ENCODE measurements around the gene LOX. TPM values are rescaled to one million over a fixed set of nuclear protein-coding genes. Genes with fewer than 3 reads are reported as not detected.

The LOX gene
- total RNA-seq, 1 donor from 2014 or later, result not detected

- Mint-ChIP-seq H3K27me3 (no peaks in the 10 kb centered on the region), H3K4me3 (no peak overlapping the region), H3K4me1 (no peaks in the 10 kb centered on the region), H3K36me3 (ENCODE audit: low read depth) (peaks cover 21% of the 10 kb centered on the region), H3K9me3 (no peaks in the 10 kb centered on the region), H3K27ac (no peak overlapping the region)
- ATAC-seq (ENCODE audit: low read depth) (no peak), DNase-seq (no peak)
- intact Hi-C loops (cut with micrococcal nuclease), result no loop called here
- no peak for TF ChIP-seq CTCF (IDR thresholded peaks at IDR 0.05)
- ChIA-PET POLR2A (no interaction called here), CTCF (no interaction called here)
Observed at GRCh38 chr5:122035913-122036312, 42.1 kb downstream of the LOX start.

- Mint-ChIP-seq H3K4me3 (no peak overlapping the region), H3K27me3 (no peaks in the 10 kb centered on the region), H3K9me3 (no peaks in the 10 kb centered on the region), H3K36me3 (ENCODE audit: low read depth) (peaks cover 47% of the 10 kb centered on the region), H3K27ac (no peak overlapping the region), H3K4me1 (no peaks in the 10 kb centered on the region)
- ATAC-seq (ENCODE audit: low read depth) (no peak), DNase-seq (no peak)
- ChIA-PET CTCF (no interaction called here), POLR2A (no interaction called here)
- TF ChIP-seq CTCF (IDR thresholded peaks at IDR 0.05), result no peak
- intact Hi-C loops (cut with micrococcal nuclease), result no loop called here
Observed at GRCh38 chr5:122031836-122032235, 46.2 kb downstream of the LOX start.

- H3K4me3 Mint-ChIP-seq, result no peak overlapping the region
- H3K9me3 Mint-ChIP-seq, result no peaks in the 10 kb centered on the region
- ATAC-seq (ENCODE audit: low read depth) (no peak), DNase-seq (no peak)
- no peaks in the 10 kb centered on the region for H3K4me1 Mint-ChIP-seq
- ChIA-PET POLR2A (no interaction called here), CTCF (no interaction called here)
- H3K36me3 Mint-ChIP-seq (ENCODE audit: low read depth), result peaks cover 58% of the 10 kb centered on the region
- intact Hi-C loops (cut with micrococcal nuclease), result no loop called here
- H3K27me3 Mint-ChIP-seq, result no peaks in the 10 kb centered on the region
- TF ChIP-seq CTCF (IDR thresholded peaks at IDR 0.05), result no peak
- H3K27ac Mint-ChIP-seq, result no peak overlapping the region
Observed at GRCh38 chr5:122030251-122030650, 47.8 kb downstream of the LOX start.

- ChIA-PET CTCF (no interaction called here), POLR2A (no interaction called here)
- H3K9me3 Mint-ChIP-seq, result no peaks in the 10 kb centered on the region
- H3K4me3 Mint-ChIP-seq, result no peak overlapping the region
- no peaks in the 10 kb centered on the region for H3K4me1 Mint-ChIP-seq
- H3K27ac Mint-ChIP-seq, result no peak overlapping the region
- peaks cover 58% of the 10 kb centered on the region for H3K36me3 Mint-ChIP-seq (ENCODE audit: low read depth)
- TF ChIP-seq CTCF (IDR thresholded peaks at IDR 0.05), result no peak
- intact Hi-C loops (cut with micrococcal nuclease), result no loop called here
- H3K27me3 Mint-ChIP-seq, result no peaks in the 10 kb centered on the region
- ATAC-seq (ENCODE audit: low read depth) (no peak), DNase-seq (no peak)
Observed at GRCh38 chr5:122029818-122030217, 48.2 kb downstream of the LOX start.

- Mint-ChIP-seq H3K4me1 (peaks cover 7% of the 10 kb centered on the region), H3K36me3 (ENCODE audit: low read depth) (peaks cover 66% of the 10 kb centered on the region), H3K4me3 (no peak overlapping the region), H3K27me3 (no peaks in the 10 kb centered on the region), H3K27ac (no peak overlapping the region), H3K9me3 (peaks cover 3% of the 10 kb centered on the region)
- ChIA-PET POLR2A (no interaction called here), CTCF (no interaction called here)
- no peak for TF ChIP-seq CTCF (IDR thresholded peaks at IDR 0.05)
- DNase-seq (no peak), ATAC-seq (ENCODE audit: low read depth) (peak; percentile 21)
- intact Hi-C loops (cut with micrococcal nuclease), result no loop called here
Observed at GRCh38 chr5:122022966-122023365, 55.1 kb downstream of the LOX start.

Measured in activated B cell treated with CpG ODN at 0.5 μM for 24 hours (primary cell).